ENCODE measurements around the gene PABPN1L. TPM values are rescaled to one million over a fixed set of nuclear protein-coding genes. Genes with fewer than 3 reads are reported as not detected.

Gene PABPN1L
- total and polyA plus RNA-seq, 9 of the 15 experiments (the other 6 are each of a cell fraction or from before 2014, with no cell fraction given), result 0.11 to 0.32 TPM; not detected in 7

GRCh38 chr16:88882358-88883030, 16.0 kb upstream of the PABPN1L start (continued):
- TF ChIP-seq SMAD4 (CRISPR knock-in tag; conservative IDR thresholded peaks at IDR 0.05) (no peak), THAP12 (CRISPR knock-in tag; IDR thresholded peaks at IDR 0.05) (no peak), ATF7 (IDR thresholded peaks at IDR 0.05) (no peak), ELF4 (CRISPR knock-in tag; IDR thresholded peaks at IDR 0.05) (0 out of 2 replicates have a peak, but pooled peaks have one; percentile 43), RBM34 (IDR thresholded peaks at IDR 0.05; ENCODE audit: borderline replicate concordance, insufficient read depth, low read length) (no peak), MXI1 (IDR thresholded peaks at IDR 0.05; ENCODE audit: low read depth, low read length) (no peak), BRF1 (IDR thresholded peaks at IDR 0.05; ENCODE audit: borderline replicate concordance, extremely low read depth, insufficient read length) (no peak), MGA (IDR thresholded peaks at IDR 0.05) (no peak), KLF1 (tag; IDR thresholded peaks at IDR 0.05) (peak; percentile 55; the same call in 1 of the 2 replicates), POLR2AphosphoS5 (IDR thresholded peaks at IDR 0.05; ENCODE audit: control insufficient read depth, insufficient read depth, low read depth, low read length) (no peak), ZNF316 (IDR thresholded peaks at IDR 0.05) (0 out of 2 replicates have a peak, but pooled peaks have one; percentile 12), CTBP1 (IDR thresholded peaks at IDR 0.05; ENCODE audit: borderline replicate concordance) (peak; percentile 46; the same call in 1 of the 2 replicates), CREB1 (IDR thresholded peaks at IDR 0.05) (no peak), CREB1 (CRISPR knock-in tag; IDR thresholded peaks at IDR 0.05) (0 out of 2 replicates have a peak, but pooled peaks have one; percentile 37)

All from K562 (cell line).